Liver (tissue), 9 donors: Measurements from ENCODE around the gene EPB41L3. TPM values are rescaled to one million over a fixed set of nuclear protein-coding genes. Genes with fewer than 3 reads are reported as not detected.

ENCODE experiments used
- DNase-seq: peaks from one replicate; pipeline ENCODE4 v3.0.0-alpha.2; 2017; ENCODE audit warnings: low spot score
- H3K27ac ChIP-seq, 2 donors: one replicate each; pipeline ENCODE4 v1.7.0; 2013; ENCODE audit warnings: inconsistent platforms in 2 of 2, low read length in 2 of 2, control low read depth in 1 of 2, low read depth in 1 of 2, mild to moderate bottlenecking in 1 of 2
- H3K27me3 ChIP-seq, 4 donors: one replicate each; pipeline versions ENCODE4 v1.6.1 to v1.7.0; 2013; ENCODE audit warnings: low read length in 3 of 4, inconsistent platforms in 1 of 4, mild to moderate bottlenecking in 1 of 4, moderate library complexity in 1 of 4; ENCODE audit not compliant: control insufficient read depth in 4 of 4, insufficient read depth in 4 of 4
- H3K36me3 ChIP-seq, 4 donors: one replicate each; pipeline versions ENCODE4 v1.6.1 to v1.7.0; 2013; ENCODE audit warnings: low read length in 3 of 4, mild to moderate bottlenecking in 3 of 4, low read depth in 1 of 4, moderate library complexity in 1 of 4; ENCODE audit not compliant: control insufficient read depth in 4 of 4, insufficient read depth in 3 of 4
- H3K4me1 ChIP-seq, 4 donors: one replicate each; pipeline versions ENCODE4 v1.6.1 to v1.7.0; 2013; ENCODE audit warnings: low read length in 3 of 4, mild to moderate bottlenecking in 3 of 4, moderate library complexity in 1 of 4; ENCODE audit not compliant: control insufficient read depth in 4 of 4, insufficient read depth in 4 of 4
- H3K4me3 ChIP-seq, 3 donors: one replicate each; pipeline versions ENCODE4 v1.6.1 to v1.7.0; 2013; ENCODE audit warnings: low read length in 3 of 3, control low read depth in 1 of 3, low read depth in 1 of 3, mild to moderate bottlenecking in 1 of 3
- H3K9ac ChIP-seq, 2 donors: one replicate each; pipeline ENCODE4 v1.7.0; 2013; ENCODE audit warnings: low read length in 2 of 2, mild to moderate bottlenecking in 2 of 2, moderate library complexity in 2 of 2, control low read depth in 1 of 2, low read depth in 1 of 2
- H3K9me3 ChIP-seq, 4 donors: one replicate each; pipeline versions ENCODE4 v1.6.1 to v1.7.0; 2013; ENCODE audit warnings: low read length in 3 of 4; ENCODE audit not compliant: control insufficient read depth in 4 of 4
- ATF3 ChIP-seq: IDR thresholded peaks from 2 replicates; pipeline ENCODE4 v1.6.1; 2016; ENCODE audit warnings: antibody characterized with exemption
- CTCF ChIP-seq: fragments of 150-350 bp; IDR thresholded peaks from 2 replicates; pipeline ENCODE4 v1.5.1; 2017; ENCODE audit warnings: improper control_type of control experiment, low read depth, low read length; ENCODE audit not compliant: missing input control
- EGR1 ChIP-seq, 2 donors: IDR thresholded peaks; 2 replicates each; pipeline ENCODE4 v1.6.1; 2016 to 2018; ENCODE audit warnings: antibody characterized with exemption in 2 of 2, low read depth in 2 of 2
- FOXA1 ChIP-seq: IDR thresholded peaks from 2 replicates; pipeline ENCODE4 v1.6.1; 2016; ENCODE audit warnings: antibody characterized with exemption
- FOXA2 ChIP-seq: IDR thresholded peaks from 2 replicates; pipeline ENCODE4 v1.6.1; 2016; ENCODE audit warnings: antibody characterized with exemption
- GABPA ChIP-seq, 2 donors: IDR thresholded peaks in 1 of 2; conservative IDR thresholded peaks in 1 of 2; 2 replicates each; pipeline ENCODE4 v1.6.1; 2016; ENCODE audit warnings: antibody characterized with exemption in 2 of 2, mild to moderate bottlenecking in 1 of 2, moderate library complexity in 1 of 2
- HNF4A ChIP-seq, 2 donors: conservative IDR thresholded peaks; 2 replicates each; pipeline ENCODE4 v1.6.1; 2016; ENCODE audit warnings: antibody characterized with exemption in 2 of 2, mild to moderate bottlenecking in 2 of 2
- HNF4G ChIP-seq: IDR thresholded peaks from 2 replicates; pipeline ENCODE4 v1.6.1; 2016; ENCODE audit warnings: antibody characterized with exemption
- JUND ChIP-seq, 2 donors: IDR thresholded peaks; 2 replicates each; pipeline ENCODE4 v1.6.1; 2016; ENCODE audit warnings: antibody characterized with exemption in 2 of 2
- MAX ChIP-seq: IDR thresholded peaks from 2 replicates; pipeline ENCODE4 v1.6.1; 2016; ENCODE audit warnings: antibody characterized with exemption
- NR2F2 ChIP-seq: IDR thresholded peaks from 2 replicates; pipeline ENCODE4 v1.6.1; 2016; ENCODE audit warnings: antibody characterized with exemption
- RAD21 ChIP-seq, 2 donors: IDR thresholded peaks; 2 replicates each; pipeline ENCODE4 v1.6.1; 2016; ENCODE audit warnings: antibody characterized with exemption in 2 of 2, mild to moderate bottlenecking in 2 of 2
- REST ChIP-seq: IDR thresholded peaks from 2 replicates; pipeline ENCODE4 v1.6.1; 2016; ENCODE audit warnings: antibody characterized with exemption, mild to moderate bottlenecking
- RXRA ChIP-seq, 2 donors: IDR thresholded peaks; 2 replicates each; pipeline ENCODE4 v1.6.1; 2017 to 2018; ENCODE audit warnings: antibody characterized with exemption in 2 of 2, mild to moderate bottlenecking in 1 of 2
- SP1 ChIP-seq: IDR thresholded peaks from 2 replicates; pipeline ENCODE4 v1.6.1; 2018; ENCODE audit warnings: antibody characterized with exemption, mild to moderate bottlenecking
- TAF1 ChIP-seq: conservative IDR thresholded peaks from 2 replicates; pipeline ENCODE4 v1.6.1; 2016; ENCODE audit warnings: antibody characterized with exemption, mild to moderate bottlenecking
- YY1 ChIP-seq: IDR thresholded peaks from 2 replicates; pipeline ENCODE4 v1.6.1; 2016; ENCODE audit warnings: antibody characterized with exemption, mild to moderate bottlenecking
- ZBTB33 ChIP-seq: IDR thresholded peaks from 2 replicates; pipeline ENCODE4 v1.6.1; 2016; ENCODE audit warnings: antibody characterized with exemption
- WGBS: extraction: QIAGEN DNeasy Blood & Tissue Kit; methylation state at CpG from one replicate; pipeline ENCODE4 v1.1.7; 2013; 5-methylcytosine and 5-hydroxymethylcytosine counted together
- polyA plus RNA-seq, 2 donors: library from polyadenylated mRNA; stranded (reverse) in 1 of 2; unstranded in 1 of 2; fragments of 200-250 nt in 1 of 2; fragments of >200 nt in 1 of 2; fragmentation: Nextera tagmentation in 1 of 2; extraction: Ambion mirVana in 1 of 2; gene quantifications; one replicate each; pipeline versions ENCODE4 v1.2.1 to v1.2.3, GENCODE V29; 2013 to 2015
- total RNA-seq, 2 donors: library from RNA; depleted of rRNA; stranded (reverse); fragments of >200 nt; gene quantifications; one replicate each; pipeline ENCODE4 v1.2.3, GENCODE V29; 2014
- donor health status: healthy.
- donor health status: healthy.
- donor health status: healthy.
- donor health status: healthy.
- donor health status: healthy.

The EPB41L3 gene
- total and polyA plus RNA-seq, 4 donors: 1.4 to 14.5 (median 5.1) TPM

GRCh38 chr18:5520464-5520863 is 23.3 kb downstream of the EPB41L3 start (continued):
- TF ChIP-seq CTCF (no peak), HNF4A (conservative IDR thresholded peaks at IDR 0.05) (no peak), EGR1 (IDR thresholded peaks at IDR 0.05; ENCODE audit: low read depth in 2 of 2) (no peak), JUND (IDR thresholded peaks at IDR 0.05) (no peak), RXRA (IDR thresholded peaks at IDR 0.05) (no peak), FOXA1 (no peak), HNF4G (no peak)

- no peak overlapping the region for H3K27ac ChIP-seq
Observed at GRCh38 chr18:5519448-5520298, 24.1 kb downstream of the EPB41L3 start.

More at GRCh38 chr18:5519448-5520298, 24.1 kb downstream of the EPB41L3 start:
- no peak for DNase-seq
- Histone ChIP-seq H3K4me3 (no peak overlapping the region), H3K36me3 (no peaks in the 10 kb centered on the region), H3K27me3 (peaks cover 0 to 2% (median 0%) of the 10 kb centered on the region in 4 donors), H3K9ac (no peak overlapping the region), H3K9me3 (no peaks in the 10 kb centered on the region), H3K4me1 (no peaks in the 10 kb centered on the region)
- no peak for TF ChIP-seq MAX
- TF ChIP-seq REST: no peak
- TF ChIP-seq ZBTB33: no peak
- TF ChIP-seq JUND (IDR thresholded peaks at IDR 0.05): no peak
- TF ChIP-seq HNF4A (conservative IDR thresholded peaks at IDR 0.05): no peak
- TF ChIP-seq SP1: no peak
- TF ChIP-seq FOXA1: no peak
- TF ChIP-seq EGR1 (IDR thresholded peaks at IDR 0.05; ENCODE audit: low read depth in 2 of 2): no peak
- no peak for TF ChIP-seq HNF4G
- no peak for TF ChIP-seq ATF3
- TF ChIP-seq GABPA (IDR thresholded peaks at IDR 0.05 in 1 of 2, conservative IDR thresholded peaks at IDR 0.05 in 1 of 2): no peak
- TF ChIP-seq NR2F2: no peak
- no peak for TF ChIP-seq YY1
- TF ChIP-seq RXRA (IDR thresholded peaks at IDR 0.05): no peak
- no peak for TF ChIP-seq RAD21 (IDR thresholded peaks at IDR 0.05)
- TF ChIP-seq CTCF: no peak
- TF ChIP-seq TAF1: no peak
- no peak for TF ChIP-seq FOXA2
- WGBS: 69% methylated on average over 10 of the region's 10 CpGs
